ENCODE measurements around the gene SLC39A11. TPM values are rescaled to one million over a fixed set of nuclear protein-coding genes. Genes with fewer than 3 reads are reported as not detected.

Gene SLC39A11
- total RNA-seq, 1 experiment from 2014 or later, result 56.1 TPM

DNA sequence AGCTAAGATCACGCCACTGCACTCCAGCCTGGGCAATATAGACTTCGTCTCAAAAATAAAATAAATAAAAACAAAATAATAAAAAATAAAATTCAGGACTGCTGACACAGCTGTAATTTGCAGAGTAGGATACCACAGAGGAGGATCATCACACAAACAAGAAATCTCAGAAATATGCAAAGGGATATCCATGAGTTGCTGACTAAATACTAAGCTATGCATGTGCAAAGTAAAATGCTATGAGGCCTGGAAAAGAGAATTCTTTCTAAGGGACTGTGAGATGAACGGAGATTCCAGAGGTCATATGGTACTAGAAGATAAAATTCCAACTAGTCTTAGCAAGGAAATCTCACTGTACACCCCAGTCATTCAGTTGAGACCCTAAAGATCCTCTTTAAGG lies 74.8 kb downstream of the SLC39A11 start:
- ATAC-seq (no peak), DNase-seq (ENCODE audit: low read depth, low spot score) (no peak)
- no peaks in the 10 kb centered on the region for H3K27me3 ChIP-seq (ENCODE audit: control insufficient read depth, insufficient read depth, low read length)
- TF ChIP-seq, protein P1, sequence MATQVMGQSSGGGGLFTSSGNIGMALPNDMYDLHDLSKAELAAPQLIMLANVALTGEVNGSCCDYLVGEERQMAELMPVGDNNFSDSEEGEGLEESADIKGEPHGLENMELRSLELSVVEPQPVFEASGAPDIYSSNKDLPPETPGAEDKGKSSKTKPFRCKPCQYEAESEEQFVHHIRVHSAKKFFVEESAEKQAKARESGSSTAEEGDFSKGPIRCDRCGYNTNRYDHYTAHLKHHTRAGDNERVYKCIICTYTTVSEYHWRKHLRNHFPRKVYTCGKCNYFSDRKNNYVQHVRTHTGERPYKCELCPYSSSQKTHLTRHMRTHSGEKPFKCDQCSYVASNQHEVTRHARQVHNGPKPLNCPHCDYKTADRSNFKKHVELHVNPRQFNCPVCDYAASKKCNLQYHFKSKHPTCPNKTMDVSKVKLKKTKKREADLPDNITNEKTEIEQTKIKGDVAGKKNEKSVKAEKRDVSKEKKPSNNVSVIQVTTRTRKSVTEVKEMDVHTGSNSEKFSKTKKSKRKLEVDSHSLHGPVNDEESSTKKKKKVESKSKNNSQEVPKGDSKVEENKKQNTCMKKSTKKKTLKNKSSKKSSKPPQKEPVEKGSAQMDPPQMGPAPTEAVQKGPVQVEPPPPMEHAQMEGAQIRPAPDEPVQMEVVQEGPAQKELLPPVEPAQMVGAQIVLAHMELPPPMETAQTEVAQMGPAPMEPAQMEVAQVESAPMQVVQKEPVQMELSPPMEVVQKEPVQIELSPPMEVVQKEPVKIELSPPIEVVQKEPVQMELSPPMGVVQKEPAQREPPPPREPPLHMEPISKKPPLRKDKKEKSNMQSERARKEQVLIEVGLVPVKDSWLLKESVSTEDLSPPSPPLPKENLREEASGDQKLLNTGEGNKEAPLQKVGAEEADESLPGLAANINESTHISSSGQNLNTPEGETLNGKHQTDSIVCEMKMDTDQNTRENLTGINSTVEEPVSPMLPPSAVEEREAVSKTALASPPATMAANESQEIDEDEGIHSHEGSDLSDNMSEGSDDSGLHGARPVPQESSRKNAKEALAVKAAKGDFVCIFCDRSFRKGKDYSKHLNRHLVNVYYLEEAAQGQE (IDR thresholded peaks at IDR 0.05; ENCODE audit: insufficient read depth in 1 of 2, low read depth in 2 of 2, low read length in 1 of 2), result no peak
- TF ChIP-seq POLR2AphosphoS5 (IDR thresholded peaks at IDR 0.05; ENCODE audit: low read depth, low read length) (no peak), TCF7L2 (IDR thresholded peaks at IDR 0.05; ENCODE audit: low read depth, low read length) (no peak), SIN3A (IDR thresholded peaks at IDR 0.05; ENCODE audit: borderline replicate concordance, insufficient read depth, low read depth, low read length) (no peak)
- TF ChIP-seq, protein P2, sequence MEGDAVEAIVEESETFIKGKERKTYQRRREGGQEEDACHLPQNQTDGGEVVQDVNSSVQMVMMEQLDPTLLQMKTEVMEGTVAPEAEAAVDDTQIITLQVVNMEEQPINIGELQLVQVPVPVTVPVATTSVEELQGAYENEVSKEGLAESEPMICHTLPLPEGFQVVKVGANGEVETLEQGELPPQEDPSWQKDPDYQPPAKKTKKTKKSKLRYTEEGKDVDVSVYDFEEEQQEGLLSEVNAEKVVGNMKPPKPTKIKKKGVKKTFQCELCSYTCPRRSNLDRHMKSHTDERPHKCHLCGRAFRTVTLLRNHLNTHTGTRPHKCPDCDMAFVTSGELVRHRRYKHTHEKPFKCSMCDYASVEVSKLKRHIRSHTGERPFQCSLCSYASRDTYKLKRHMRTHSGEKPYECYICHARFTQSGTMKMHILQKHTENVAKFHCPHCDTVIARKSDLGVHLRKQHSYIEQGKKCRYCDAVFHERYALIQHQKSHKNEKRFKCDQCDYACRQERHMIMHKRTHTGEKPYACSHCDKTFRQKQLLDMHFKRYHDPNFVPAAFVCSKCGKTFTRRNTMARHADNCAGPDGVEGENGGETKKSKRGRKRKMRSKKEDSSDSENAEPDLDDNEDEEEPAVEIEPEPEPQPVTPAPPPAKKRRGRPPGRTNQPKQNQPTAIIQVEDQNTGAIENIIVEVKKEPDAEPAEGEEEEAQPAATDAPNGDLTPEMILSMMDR (IDR thresholded peaks at IDR 0.05), result no peak
- H3K4me3 ChIP-seq (ENCODE audit: low read depth in 2 of 2, low read length in 2 of 2), result no peak overlapping the region
- BruUV-seq (replicated peaks), result no TSS peak
- in situ Hi-C loops (cut with HindIII; ENCODE audit: low pct_unique_long_range_greater_than_20kb, low sequenced_read_pairs) (no loop called here), intact Hi-C loops (cut with micrococcal nuclease; ENCODE audit: unreplicated experiment) (no loop called here)
- ChIA-PET POLR2A (no interaction called here), CTCF (no interaction called here)
- H3K4me1 ChIP-seq (ENCODE audit: control insufficient read depth, insufficient read depth, low read length), result peaks cover 15% of the 10 kb centered on the region
- H3K9me3 ChIP-seq (ENCODE audit: control insufficient read depth, insufficient read depth, low read depth, low read length), result peaks cover 10% of the 10 kb centered on the region; the same call in 1 of the 2 replicates
- no peak overlapping the region for H3K27ac ChIP-seq (ENCODE audit: low read length)
- H3K36me3 ChIP-seq (ENCODE audit: control insufficient read depth, insufficient read depth, low read length), result no peaks in the 10 kb centered on the region

DNA sequence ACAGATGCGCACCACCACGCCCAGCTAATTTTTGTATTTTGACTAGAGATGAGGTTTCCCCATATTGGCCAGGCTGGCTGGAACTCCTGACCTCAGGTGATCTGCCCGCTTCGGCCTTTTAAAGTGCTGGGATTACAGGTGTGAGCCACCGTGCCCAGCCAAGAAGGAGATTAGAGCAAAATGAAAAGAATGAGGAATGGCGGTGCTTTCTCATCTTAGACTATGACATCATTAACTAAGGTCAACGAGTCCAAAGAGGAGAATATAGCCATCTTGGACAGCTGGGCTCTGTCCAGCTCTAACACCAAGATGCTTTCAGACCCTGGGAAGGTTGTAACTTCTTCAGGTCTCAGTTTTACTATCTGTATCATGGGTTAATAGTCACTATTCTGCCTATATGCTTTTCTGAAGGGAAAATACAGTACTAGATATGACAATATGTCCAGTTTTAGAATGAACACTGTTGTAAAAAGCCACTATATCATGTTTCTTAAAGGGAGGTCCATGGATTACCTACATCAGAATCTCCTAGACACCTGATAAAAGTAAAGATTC lies 76.7 kb downstream of the SLC39A11 start:
- CTCF ChIA-PET, result no interaction called here
- Histone ChIP-seq H3K27ac (ENCODE audit: low read length) (no peak overlapping the region), H3K27me3 (ENCODE audit: control insufficient read depth, insufficient read depth, low read length) (no peaks in the 10 kb centered on the region), H3K9me3 (ENCODE audit: control insufficient read depth, insufficient read depth, low read depth, low read length) (peaks cover 10% of the 10 kb centered on the region; the same call in 1 of the 2 replicates), H3K36me3 (ENCODE audit: control insufficient read depth, insufficient read depth, low read length) (no peaks in the 10 kb centered on the region), H3K4me3 (ENCODE audit: low read depth in 2 of 2, low read length in 2 of 2) (no peak overlapping the region), H3K4me1 (ENCODE audit: control insufficient read depth, insufficient read depth, low read length) (peaks cover 16% of the 10 kb centered on the region)
- TF ChIP-seq, protein P1 (IDR thresholded peaks at IDR 0.05; ENCODE audit: insufficient read depth in 1 of 2, low read depth in 2 of 2, low read length in 1 of 2), result no peak
- TF ChIP-seq TCF7L2 (IDR thresholded peaks at IDR 0.05; ENCODE audit: low read depth, low read length) (no peak), SIN3A (IDR thresholded peaks at IDR 0.05; ENCODE audit: borderline replicate concordance, insufficient read depth, low read depth, low read length) (no peak), POLR2AphosphoS5 (IDR thresholded peaks at IDR 0.05; ENCODE audit: low read depth, low read length) (no peak)
- TF ChIP-seq, protein P2 (IDR thresholded peaks at IDR 0.05), result no peak
- POLR2A ChIA-PET, result interaction anchor here (0.7 kb wide), 1 partner anchor 182 kb away, joined by 3 read pairs; no protein-coding TSS in a partner anchor
- ATAC-seq (no peak), DNase-seq (ENCODE audit: low read depth, low spot score) (no peak)
- in situ Hi-C loops (cut with HindIII; ENCODE audit: low pct_unique_long_range_greater_than_20kb, low sequenced_read_pairs), result no loop called here
- intact Hi-C loops (cut with micrococcal nuclease; ENCODE audit: unreplicated experiment), result no loop called here
- BruUV-seq (replicated peaks), result no TSS peak

Data from Panc1 (cell line).